Hematopoietic multipotent progenitor cell treated with erythropoietin and hydrocortisone succinate and interleukin-3 and kit ligand, for 4 days (in vitro differentiated cells): ENCODE data around the gene SPOCK1.

Source experiments
- DNase-seq: peaks from one replicate; pipeline ENCODE4 v3.0.0-alpha.2; 2015

The SPOCK1 gene

DNA sequence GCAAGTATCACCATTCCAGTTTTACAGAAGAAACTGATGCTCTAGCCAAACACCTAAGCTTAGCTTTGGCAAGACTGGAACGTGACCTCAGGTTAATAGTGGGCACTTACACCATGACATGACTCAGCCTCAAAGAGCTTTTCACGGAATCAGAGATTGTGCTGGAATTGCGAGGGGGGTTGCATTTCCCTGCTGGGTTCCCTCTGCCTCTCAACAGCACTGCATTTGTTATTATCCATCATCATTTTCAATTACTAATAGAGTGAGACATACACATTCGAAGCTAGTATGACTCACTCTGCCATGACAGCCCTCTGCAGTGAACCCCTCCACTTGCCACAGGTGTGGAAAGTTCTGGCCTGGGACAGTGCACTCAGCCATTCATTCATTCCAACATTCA is 8.0 kb downstream of the SPOCK1 start:
- DNase-seq: no peak

DNA sequence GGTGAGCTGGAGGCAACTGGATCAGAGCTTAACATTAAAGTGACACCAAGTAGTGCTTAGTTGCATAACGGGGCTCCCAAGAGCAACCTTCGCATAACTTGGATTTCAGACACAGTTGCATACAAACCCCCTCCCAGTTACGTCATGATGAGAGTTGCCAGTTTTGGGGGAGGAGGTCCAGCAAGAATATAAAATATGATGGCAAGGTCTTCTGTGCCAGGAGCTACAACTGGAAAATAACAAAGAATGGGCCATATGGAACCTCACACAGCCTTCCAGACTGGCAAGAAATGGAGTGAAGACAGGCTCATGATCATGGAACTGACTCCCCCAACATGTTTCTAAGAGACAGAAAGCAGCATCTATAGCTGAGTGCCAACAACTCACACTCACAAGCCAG is 8.5 kb downstream of the SPOCK1 start:
- no peak for DNase-seq

DNA sequence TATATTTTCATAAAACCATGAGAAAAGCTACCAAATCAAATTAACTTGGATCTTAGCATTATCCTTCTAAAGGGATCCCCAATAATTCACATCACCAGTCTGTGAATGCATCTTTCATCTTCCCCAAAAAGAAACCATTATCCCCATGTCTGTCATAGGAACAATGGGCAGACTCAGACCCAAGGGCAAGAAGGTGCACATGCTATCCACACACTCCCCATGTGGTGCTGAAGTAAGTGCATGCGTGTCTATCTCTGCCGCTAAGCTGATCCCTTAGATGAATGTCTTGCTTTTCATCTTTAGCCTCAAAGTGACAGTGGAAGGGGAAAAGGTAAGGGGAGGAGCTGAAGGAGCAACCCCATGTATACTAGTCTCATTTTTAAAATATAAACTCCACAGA is 10.2 kb downstream of the SPOCK1 start:
- DNase-seq: no peak

DNA sequence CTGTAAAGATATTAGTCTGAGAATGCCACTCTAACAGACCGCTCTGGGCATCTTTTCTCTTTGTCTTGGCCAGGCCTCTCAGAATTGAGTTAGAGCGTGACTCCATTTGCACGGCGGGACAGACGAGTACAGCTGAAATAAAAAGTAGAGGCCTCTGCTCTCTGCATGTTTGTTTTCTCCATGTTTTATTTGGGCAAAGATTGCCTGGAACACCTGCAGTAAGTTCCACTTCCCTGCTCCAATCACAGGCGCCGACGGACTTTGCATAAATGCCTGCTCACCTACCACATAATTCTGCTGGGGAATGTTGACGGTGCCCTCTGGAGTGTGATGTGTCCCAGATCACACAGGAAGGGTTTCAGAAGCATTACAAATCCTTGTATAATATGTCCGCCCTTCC is 10.6 kb downstream of the SPOCK1 start:
- no peak for DNase-seq

DNA sequence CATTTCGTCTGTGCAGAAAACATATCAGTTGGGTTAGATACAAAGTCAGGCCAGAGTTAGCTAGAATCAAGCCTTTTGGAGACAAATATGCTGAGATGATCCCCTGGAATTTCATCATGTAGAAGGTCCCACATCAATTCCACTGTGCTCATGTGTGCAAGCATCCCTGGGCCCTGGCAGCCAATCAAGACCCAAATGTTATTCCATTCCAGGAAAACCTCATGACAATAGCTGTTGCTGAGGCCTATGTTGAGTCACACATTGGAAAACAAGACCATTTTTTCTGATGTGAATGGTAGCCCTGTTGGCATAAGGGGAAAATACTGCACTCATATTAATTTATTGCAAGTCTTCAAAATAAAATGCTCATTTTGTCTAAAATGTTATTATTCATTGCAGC is 11.5 kb downstream of the SPOCK1 start:
- DNase-seq: no peak

DNA sequence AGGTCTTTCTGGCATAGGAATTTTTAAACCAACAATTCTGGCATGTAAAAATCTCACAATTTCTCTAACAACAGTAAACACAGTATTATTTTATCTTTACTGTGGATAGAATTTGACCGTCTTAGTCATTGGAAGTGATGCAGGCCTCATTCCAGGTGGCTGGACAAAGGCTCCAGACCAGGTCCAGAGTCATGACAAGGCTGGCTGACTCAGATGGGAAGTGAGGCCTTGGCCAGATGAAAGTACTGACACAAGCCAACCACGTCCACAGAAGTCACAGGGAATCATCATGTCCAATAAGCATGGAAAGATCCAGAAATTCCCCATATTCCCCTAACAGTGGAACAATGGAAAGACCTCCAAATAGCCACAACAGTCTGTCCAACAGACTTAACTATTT is 12.4 kb downstream of the SPOCK1 start:
- DNase-seq: no peak

DNA sequence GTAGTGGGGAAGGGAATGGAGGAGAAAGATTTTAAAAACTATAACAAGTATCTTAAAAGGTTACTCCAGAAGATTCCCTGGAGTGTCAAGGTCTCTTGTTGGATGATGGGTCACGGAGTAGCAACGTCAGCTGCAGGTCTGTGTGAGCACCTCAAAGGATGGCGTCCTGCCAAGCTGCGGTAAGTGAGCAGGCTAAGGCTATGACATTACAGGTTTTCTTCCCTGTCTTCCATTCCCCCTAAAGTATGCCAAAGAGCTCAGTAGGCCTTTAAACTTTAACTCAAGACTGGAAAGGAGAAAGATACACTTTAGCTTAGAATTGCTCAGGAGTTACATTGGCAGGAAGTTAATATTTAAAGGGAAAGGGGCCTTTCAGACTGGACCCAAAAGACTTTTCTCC is 17.5 kb downstream of the SPOCK1 start:
- no peak for DNase-seq

DNA sequence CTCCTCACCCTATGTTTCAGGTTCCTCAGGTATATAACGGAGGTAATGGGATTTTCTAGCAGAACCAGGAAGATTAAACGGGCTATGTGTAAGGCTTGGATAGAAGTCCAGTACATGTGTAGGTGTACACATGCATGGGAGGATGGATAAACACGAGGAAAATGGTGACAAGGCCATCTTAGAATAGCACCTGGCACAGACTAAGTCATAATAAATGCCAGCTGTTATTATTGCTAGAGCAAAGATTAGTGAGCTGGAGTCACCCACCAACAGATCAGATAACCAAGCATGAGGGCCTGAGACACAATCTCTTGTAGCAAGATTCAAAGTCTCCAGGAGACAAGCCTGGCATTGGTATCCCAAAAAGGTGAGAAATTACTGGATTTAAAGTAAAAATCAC is 21.1 kb downstream of the SPOCK1 start:
- no peak for DNase-seq

DNA sequence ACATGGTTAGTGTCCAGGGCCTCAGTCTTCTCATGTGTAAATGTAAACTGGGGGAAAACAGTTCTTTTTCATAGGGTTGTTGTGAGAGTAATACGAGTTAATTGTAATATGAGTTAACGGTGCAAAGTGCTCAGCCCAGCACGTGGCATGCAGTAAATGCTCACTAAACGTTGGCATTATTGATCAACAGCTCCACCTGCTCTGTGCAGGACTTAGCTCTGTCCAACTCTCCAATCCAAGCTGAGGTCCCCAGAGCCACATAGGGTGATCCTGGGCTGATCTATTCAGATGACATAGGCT is 28.3 kb downstream of the SPOCK1 start:
- DNase-seq: no peak

DNA sequence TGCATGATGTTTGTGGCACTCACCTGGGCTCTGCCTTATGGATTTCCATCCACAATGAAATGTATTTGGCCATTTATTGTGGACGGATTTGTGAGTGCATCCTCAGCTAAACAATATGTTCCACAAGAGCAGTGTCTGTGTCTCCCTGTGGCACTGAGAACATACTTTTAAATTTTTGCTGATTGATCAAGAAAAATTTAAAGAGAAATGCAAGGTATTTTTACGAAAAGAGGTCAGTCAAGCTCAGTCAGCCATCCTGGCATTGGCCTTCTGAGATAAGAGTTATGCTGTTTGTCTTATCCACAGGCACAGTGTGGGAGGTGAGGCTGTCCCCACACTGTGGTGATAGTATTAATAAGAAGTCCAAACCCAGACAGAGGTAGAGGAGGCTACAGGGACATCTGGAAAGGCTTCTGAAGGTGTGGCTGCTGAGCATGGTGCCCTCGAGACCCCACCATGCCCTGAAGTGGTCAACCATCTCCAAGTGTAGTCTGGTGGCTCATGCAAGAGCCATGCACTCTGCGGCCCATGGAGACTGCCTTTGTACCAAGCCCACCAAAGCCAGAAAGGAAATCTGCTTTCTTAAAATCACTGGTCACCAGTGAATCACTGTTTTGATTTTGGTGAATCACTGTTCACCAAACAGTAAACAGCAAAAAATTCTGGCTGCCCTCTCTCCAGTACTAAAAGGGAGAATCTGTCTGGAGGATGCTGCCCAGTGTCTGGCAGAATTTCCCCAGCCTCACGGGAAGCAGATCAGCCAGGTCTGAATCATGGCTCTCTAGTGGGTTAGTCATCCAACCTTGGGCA is 28.8 kb downstream of the SPOCK1 start:
- no peak for DNase-seq

DNA sequence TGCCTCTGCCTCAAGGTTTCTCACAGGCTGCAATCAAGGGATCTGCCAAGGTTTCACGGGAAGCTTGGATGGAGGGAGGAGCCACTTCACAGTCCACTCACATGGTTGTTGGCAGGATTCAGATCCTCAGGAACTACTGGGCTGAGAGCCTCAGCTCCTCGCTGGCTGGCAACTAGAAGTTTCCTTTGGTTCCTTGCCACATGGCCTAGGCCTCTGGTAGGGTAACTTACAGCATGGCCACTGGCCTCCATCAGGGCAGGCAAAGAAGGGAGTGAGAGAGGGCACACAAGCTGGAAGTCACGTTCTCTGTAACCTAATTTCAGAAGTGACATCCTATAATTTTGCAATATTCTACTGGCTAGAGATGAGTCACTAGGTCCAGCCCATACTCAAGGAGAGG is 32.2 kb downstream of the SPOCK1 start:
- no peak for DNase-seq

DNA sequence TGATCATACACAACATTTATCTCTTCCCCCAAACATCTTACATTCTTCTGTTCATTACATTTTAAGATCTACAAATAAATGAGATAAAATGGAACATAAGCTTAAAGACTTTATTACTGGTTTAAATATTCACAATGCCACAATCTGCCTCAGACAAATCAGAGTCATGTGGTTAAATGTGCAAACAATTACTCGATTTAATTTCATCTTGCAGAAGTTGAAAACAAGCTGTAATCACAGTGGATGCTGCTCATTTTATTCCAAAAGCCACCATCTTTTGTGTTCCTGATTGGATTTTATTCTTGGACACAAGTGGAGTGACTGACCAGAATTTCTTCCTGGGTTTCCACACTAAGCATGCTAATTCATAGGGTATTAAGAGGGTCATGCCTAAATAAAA is 33.2 kb downstream of the SPOCK1 start:
- no peak for DNase-seq

DNA sequence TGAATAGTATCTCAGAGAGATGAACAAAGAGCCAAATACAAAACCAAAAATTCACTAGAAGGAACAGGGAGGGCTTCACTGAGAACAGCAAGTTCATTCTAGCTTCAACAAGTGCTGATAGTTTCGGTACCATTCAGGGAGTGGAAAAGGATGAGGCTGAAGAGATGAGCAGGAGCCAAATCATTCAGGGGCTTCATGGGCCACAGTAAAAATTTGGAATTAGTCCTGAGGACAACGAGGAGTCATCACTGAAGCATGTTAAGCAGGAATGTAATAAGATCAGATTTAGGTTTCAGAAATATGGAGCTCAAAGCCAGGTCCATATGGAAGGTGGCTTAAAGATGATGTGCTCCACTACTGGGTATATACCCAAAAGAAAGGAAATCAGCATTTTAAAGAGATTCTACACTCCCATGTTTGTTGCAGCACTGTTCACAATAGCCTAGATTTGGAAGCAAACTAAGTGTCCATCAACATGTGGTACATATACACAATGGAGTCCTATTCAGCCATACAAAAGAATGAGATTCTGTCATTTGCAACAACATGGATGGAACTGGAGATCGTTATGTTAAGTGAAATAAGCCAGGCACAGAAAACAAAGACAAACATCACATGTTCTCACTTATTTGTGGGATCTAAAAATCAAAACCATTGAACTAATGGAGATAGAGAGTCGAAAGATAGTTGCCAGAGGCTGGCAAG is 36.2 kb downstream of the SPOCK1 start:
- DNase-seq: no peak

DNA sequence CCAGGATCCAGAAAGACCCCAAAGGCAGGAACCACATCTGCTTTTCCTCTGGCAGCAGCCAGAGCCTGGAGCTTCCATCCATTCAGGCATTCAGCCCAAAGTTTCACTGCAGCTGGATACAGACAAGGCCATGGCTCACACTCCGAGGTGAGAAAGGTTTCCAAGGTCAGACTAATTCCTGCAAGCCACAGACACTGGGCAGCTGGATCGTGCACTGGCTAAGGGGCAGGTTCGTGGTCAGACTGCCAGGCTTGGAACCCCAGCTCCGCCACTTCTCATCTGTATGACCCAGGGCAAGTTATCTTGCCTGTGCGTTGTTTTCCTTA is 36.9 kb downstream of the SPOCK1 start:
- DNase-seq: no peak

DNA sequence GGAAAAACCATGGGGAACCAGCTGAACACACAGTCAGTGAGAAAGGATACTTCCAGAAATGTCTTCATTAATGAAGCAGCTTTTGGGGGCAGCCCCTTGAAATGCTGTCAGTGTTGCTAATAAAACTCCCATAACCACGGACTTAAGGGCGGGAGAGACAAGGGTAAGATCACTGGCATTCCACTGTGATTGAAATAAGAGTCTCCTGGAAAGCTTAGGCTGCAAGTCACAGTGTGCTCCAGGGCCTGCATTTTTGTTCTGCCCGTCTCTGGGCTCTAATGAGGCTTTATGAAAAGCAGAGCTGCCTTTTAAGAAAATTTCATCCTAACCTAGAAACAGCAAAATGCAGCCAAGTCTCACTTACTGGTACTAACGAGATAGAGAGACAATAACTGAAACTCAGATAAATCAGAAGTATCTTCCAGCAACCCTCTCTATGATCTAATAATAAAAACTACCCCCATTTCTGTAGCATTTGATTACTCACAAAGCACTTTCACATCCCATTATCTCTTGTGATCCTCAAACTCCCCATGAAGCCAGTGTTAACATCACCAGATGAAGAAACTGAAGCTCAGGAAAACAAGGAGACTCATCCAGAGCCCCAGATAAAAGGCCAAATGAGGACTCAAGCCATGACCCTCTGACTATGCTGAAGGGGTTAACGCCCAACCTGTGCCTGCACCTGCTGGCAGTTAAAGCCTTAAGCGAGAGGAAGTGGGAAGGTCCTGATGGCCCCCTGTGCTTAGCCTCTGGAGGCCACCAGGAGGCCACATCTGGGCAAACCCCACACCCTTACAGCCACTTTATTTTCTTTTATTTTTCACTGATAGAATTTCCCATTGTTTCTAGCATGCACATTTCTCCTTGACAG is 37.5 kb downstream of the SPOCK1 start:
- DNase-seq: peak; percentile 6

DNA sequence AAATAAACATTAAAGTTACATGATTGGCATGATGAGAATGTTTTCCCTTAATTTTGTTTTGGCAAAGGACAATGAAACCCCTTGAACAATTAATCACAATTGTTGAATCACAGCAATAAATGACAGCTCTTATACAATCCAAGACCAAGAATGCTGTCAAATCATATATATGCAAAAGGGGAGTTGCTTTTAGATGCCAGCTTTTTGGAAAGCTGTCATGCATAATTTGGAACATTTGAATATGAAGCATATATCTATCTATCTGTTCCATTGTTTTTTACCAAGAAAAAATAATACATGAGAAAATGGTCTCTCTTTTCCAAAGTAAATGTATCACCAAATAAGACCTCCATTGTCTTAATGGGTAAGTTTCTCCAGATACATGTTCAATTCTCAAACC is 44.5 kb downstream of the SPOCK1 start:
- DNase-seq: no peak

DNA sequence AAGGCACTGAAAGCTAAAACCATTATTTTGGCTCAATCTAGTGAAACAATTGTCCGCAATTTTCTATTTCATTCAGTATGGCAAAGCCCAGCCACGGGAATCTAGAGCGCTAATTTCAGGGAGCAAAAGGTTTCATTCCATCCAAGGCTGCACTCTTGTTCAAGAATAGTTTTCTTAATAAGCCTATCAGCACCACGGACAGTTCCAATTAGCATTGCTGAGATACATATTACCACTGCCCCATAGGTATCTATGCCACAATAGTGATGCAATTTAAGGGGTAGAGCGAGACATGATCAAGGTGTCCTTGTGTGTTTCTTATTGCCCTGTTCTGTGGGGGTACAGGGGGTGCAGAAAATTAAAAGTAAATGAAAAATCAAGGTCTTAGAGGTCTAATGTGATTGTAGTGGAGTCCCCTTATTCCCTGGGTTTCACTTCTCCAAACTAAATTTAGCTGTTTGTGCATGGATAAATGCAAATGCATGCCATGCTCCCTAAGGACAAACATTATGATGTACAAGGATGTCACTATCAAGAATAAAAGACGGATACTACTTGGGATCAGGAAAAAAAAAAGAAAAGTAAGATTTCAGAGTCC is 45.5 kb downstream of the SPOCK1 start:
- peak; percentile 81 for DNase-seq

DNA sequence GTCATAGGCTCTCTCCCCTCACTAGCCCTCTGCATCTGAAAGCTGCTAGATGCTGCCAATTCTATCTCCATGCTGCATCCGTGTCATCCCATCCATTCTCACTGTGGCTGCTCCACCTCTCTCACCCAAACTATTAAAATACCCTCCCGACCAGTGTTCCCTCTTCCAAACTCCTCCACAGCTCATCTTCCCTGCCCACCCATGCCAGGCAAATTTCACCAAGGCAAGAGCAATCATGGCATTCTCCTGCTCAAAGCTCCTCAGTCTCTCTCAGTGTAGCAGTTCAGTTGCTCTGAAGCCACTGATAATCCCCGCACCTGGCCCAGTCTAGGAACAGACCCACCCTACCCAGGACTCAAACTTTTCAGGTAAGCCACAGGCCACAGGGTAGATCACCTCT is 48.4 kb downstream of the SPOCK1 start:
- no peak for DNase-seq

DNA sequence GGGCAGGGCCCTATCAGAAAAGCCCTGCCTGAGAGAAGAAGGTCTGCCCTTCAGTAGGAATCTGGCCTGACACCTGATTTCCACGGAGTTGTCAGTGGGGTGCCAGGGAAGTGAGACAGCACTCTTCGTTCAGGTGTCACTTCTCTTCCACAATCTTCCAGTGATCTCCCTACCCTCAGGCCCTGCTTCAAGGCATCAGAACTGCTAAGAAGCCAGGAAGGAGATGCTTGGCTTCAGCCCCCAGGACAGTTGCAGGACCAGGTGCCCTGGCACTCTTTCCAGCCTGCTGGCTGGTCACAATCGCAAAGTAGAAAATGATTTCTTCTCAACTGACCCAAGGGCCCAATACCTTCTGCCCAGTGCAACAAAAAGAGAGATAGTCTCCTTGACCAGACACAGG is 50.3 kb downstream of the SPOCK1 start:
- no peak for DNase-seq

DNA sequence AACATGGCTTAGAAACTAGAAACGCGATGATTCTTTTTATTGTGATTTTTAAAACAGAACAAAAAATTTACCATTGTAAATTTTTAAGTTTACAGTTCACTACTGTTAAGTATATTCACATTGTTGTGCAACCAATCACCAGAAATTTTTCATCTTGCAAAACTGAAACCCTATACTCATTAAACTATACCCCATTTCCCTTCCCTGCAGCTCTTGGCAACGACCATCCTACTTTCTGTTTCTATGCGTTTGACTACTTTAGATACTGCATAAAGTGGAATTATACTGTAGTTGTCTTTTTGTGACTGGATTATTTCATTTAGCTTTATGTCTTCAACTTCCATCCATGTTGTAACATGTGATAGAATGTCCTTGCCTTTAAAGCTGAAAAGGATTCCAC is 52.5 kb downstream of the SPOCK1 start:
- no peak for DNase-seq

DNA sequence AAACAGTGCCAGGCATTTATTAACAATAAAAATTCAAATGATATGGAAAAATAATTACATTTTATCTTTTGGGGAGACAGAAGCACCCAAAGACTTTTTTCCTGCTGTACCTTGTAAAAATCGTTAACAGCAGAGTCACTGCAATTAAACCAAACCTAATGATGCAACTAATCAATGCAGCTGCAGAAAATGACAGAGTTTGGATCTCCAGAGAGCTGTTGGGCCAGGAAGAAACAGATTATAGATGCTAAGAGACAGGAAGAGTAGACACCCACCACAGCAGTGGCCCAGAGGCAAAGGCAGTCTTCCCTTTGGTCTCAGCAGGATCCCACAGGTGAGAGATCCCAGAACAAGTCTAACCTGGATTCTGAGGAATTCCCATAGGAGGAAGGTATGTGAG is 53.0 kb downstream of the SPOCK1 start:
- no peak for DNase-seq

DNA sequence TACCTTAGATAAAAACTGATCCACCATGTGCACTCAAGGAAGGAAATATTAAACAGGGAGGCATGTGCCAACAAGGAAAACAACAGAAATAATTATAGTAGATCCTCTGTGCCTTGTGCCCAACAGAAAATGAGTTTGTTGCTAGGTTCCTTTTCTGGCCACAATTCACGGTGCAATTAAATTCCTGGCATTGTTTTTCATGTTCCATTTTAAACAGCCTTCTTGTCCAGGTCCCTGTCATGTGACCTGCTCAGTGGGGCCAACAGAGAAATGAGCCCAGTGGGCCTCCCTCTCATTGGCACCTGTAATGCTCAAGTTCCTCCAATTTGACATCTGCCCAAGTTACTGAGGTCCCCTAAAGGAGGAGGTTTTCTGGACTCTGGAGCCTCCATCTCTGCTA is 56.5 kb downstream of the SPOCK1 start:
- DNase-seq: no peak

DNA sequence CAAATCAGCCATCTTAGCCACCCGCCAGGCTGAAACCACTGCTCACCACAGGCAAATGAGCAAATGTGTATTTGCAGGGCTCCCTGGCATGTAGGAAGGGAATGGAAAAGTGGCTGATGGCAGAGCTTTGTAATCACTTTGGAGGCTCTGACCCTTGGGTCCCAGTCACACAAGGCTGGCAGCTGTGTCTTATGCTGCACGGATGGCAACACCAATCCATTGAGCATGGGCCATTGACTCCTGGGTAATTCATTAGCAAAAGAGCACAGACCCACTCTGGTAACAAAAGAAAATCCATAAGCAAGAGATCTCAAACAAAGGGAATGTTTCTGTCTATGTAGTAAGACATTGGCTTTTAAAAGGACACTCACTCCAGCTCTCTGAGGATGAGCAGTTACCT is 57.6 kb downstream of the SPOCK1 start:
- DNase-seq: no peak

DNA sequence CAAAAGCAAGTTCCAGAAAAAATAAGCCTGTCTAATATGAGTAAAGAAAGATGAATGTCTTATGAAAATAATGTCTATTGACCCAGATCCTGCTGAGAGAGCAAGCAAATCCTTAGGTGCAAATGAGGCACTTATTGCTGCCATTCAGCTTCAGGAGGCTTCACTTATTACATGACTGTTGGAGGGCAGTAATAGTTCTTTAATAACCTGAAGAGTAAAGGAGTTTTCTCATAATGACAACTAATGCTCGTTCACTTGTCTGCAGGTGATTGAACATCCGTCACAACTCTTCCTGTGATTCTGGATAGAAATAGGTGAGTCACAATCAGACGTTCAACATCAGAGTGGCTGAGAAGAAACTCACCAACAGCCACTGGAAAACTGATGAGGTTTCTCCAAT is 58.3 kb downstream of the SPOCK1 start:
- no peak for DNase-seq
